ENCODE measurements around the gene STK38L.

- TF ChIP-seq GABPB2 (CRISPR knock-in tag; conservative IDR thresholded peaks at IDR 0.05) (no peak), GATAD2B (IDR thresholded peaks at IDR 0.05; ENCODE audit: borderline replicate concordance) (no peak), PHF8 (IDR thresholded peaks at IDR 0.05; ENCODE audit: borderline replicate concordance, low read length) (no peak), BCL6 (CRISPR knock-in tag; IDR thresholded peaks at IDR 0.05) (no peak), FOXJ3 (CRISPR knock-in tag; IDR thresholded peaks at IDR 0.05) (no peak), POLR2A (conservative IDR thresholded peaks at IDR 0.05) (no peak), EZH2 (IDR thresholded peaks at IDR 0.05; ENCODE audit: borderline replicate concordance, low read depth, low read length) (no peak)
Observed at GRCh38 chr12:27316947-27317346, 72.9 kb downstream of the STK38L start.

All from K562 (cell line).